ENCODE measurements around the gene TNIK. TPM values are rescaled to one million over a fixed set of nuclear protein-coding genes. Genes with fewer than 3 reads are reported as not detected.

Gene TNIK
- total and polyA plus RNA-seq, 10 of the 15 experiments (the other 5 are each of a cell fraction or from before 2014, with no cell fraction given): 13.9 to 74.3 (median 48.2) TPM

DNA sequence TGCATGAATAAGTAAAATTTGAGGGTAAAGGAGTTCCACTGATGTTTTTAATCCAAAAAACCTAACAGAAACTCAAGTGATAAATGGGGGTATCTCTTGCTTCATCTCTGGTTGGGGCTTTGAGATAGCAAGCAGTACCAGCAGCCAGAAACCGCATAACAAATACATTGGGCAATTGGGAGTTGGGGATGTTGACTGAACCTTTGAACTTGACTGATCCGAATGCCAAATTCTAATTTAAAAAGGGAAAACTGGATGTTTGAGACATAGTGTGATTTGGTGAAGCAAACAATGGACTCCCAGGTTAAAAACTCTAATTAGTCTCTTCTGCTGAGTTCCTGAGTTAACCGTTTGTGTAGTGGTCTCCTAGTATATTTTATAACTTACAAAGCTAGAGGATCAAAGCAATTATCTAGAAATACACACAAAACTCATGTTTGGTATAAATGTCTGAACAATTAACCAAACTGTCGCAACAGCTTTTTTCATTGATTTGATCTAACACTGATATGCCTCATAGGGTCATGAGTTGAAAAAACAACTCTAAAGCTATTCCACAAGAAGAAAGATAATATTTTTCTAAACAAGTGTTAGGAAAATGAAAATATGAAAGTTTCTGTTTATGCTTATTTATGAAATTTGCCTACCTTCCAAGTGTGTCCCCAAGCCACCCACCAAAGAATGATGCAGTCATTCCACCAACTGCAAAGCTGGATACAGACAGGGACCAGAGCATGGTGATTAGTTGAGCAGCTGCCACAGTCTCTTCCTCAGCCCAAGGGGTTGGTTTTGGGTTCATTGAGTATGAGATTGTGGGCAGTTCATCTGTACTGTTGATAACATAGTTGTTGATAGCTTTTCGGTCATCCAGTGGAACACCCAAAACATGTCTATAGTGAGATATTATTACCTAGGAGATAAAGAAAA, 446.1 kb downstream of the TNIK start:
- H2AFZ ChIP-seq (ENCODE audit: control insufficient read depth, low read depth, low read length): no peak overlapping the region
- in situ Hi-C loops (cut with MboI) (no loop called here), intact Hi-C loops (cut with micrococcal nuclease; ENCODE audit: unreplicated experiment) (loop anchor here (5.0 kb wide), 1 partner anchor 42 kb away; no protein-coding TSS in a partner anchor)
- no peak overlapping the region for H3K9ac ChIP-seq (ENCODE audit: control insufficient read depth, insufficient read depth, low read length)
- no peaks in the 10 kb centered on the region for H3K36me3 ChIP-seq (ENCODE audit: control insufficient read depth in 2 of 2, insufficient read depth in 2 of 2, low read length in 1 of 2)
- no peak for DNase-seq (ENCODE audit: low read depth, low spot score)
- no peak overlapping the region for H3K27ac ChIP-seq (ENCODE audit: control insufficient read depth, insufficient read depth)
- no peaks in the 10 kb centered on the region for H3K79me2 ChIP-seq (ENCODE audit: control insufficient read depth, insufficient read depth, low read length)
- H4K20me1 ChIP-seq (ENCODE audit: control insufficient read depth, insufficient read depth): no peaks in the 10 kb centered on the region
- no peaks in the 10 kb centered on the region for H3K27me3 ChIP-seq (replicated peaks in 1 of 2; ENCODE audit: control insufficient read depth in 2 of 2, insufficient read depth in 2 of 2, low read length in 1 of 2)
- POLR2A ChIA-PET: no interaction called here
- CTCF ChIA-PET: interaction anchor here (0.6 to 4.7 kb wide), 7 partner anchors 15 to 838 kb away, joined by 3 to 21 read pairs (median 3); no protein-coding TSS in a partner anchor
- RAD21 ChIA-PET (ENCODE audit: unreplicated experiment): no interaction called here
- H3K4me3 ChIP-seq: no peak overlapping the region
- FAIRE-seq: no peak
- no TSS peak for BruUV-seq (replicated peaks)
- no peak for ATAC-seq
- SMC1A ChIA-PET (ENCODE audit: uncharacterized antibody, unreplicated experiment): interaction anchor here (0.9 to 1.3 kb wide), 3 partner anchors 9 to 47 kb away, joined by 3 to 4 read pairs (median 3); no protein-coding TSS in a partner anchor
- no peak for TF ChIP-seq SUZ12 (IDR thresholded peaks at IDR 0.05; ENCODE audit: unreplicated experiment)
- 67% methylated on average over 5 of the region's 5 CpGs for WGBS (ENCODE audit: insufficient coverage, insufficient replicate concordance, low lambda C conversion rate, missing lambda C conversion rate)
- no peaks in the 10 kb centered on the region for H3K4me1 ChIP-seq (ENCODE audit: control insufficient read depth, insufficient read depth, low read length)
- H3K9me3 ChIP-seq (replicated peaks; ENCODE audit: control insufficient read depth, insufficient read depth, low read length): no peaks in the 10 kb centered on the region
- H3K4me2 ChIP-seq (ENCODE audit: control insufficient read depth, insufficient read depth): no peak overlapping the region

DNA sequence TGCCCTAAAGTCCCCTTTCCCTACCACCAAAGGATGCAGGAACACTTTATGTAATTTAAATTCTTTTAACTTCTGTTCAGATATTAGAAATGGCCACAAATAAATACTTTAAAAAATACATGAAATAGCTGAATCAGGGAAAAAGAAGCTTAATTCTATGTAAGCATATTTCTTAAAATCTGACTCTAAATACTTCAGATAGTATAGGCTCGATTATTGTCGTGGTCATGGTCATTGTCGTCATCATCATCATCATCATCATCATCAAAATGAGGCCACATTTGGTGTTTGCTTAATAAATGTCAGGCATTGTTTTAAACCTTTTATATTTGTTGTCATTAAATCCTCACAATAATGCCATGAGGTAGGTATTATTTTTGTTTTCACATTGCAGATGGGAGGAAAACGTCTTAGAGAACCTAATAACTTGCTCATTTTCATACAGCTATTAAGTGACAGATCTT, 448.3 kb downstream of the TNIK start:
- SMC1A ChIA-PET (ENCODE audit: uncharacterized antibody, unreplicated experiment): no interaction called here
- no TSS peak for BruUV-seq (replicated peaks)
- RAD21 ChIA-PET (ENCODE audit: unreplicated experiment): no interaction called here
- ATAC-seq: no peak
- Histone ChIP-seq H3K79me2 (ENCODE audit: control insufficient read depth, insufficient read depth, low read length) (no peaks in the 10 kb centered on the region), H2AFZ (ENCODE audit: control insufficient read depth, low read depth, low read length) (no peak overlapping the region), H3K36me3 (ENCODE audit: control insufficient read depth in 2 of 2, insufficient read depth in 2 of 2, low read length in 1 of 2) (no peaks in the 10 kb centered on the region), H3K27me3 (replicated peaks in 1 of 2; ENCODE audit: control insufficient read depth in 2 of 2, insufficient read depth in 2 of 2, low read length in 1 of 2) (no peaks in the 10 kb centered on the region), H3K9me3 (replicated peaks; ENCODE audit: control insufficient read depth, insufficient read depth, low read length) (no peaks in the 10 kb centered on the region), H3K4me2 (ENCODE audit: control insufficient read depth, insufficient read depth) (no peak overlapping the region), H3K27ac (ENCODE audit: control insufficient read depth, insufficient read depth) (no peak overlapping the region), H3K4me3 (no peak overlapping the region), H3K9ac (ENCODE audit: control insufficient read depth, insufficient read depth, low read length) (no peak overlapping the region), H4K20me1 (ENCODE audit: control insufficient read depth, insufficient read depth) (no peaks in the 10 kb centered on the region), H3K4me1 (ENCODE audit: control insufficient read depth, insufficient read depth, low read length) (no peaks in the 10 kb centered on the region)
- CTCF ChIA-PET: interaction anchor here (0.7 to 1.7 kb wide), 4 partner anchors 14 to 554 kb away, joined by 4 to 6 read pairs (median 4); no protein-coding TSS in a partner anchor
- TF ChIP-seq EGR1 (IDR thresholded peaks at IDR 0.05; ENCODE audit: borderline replicate concordance in 1 of 2, low read depth in 2 of 2, low read length in 2 of 2): no peak
- 34% methylated on average over 4 of the region's 4 CpGs for WGBS (ENCODE audit: insufficient coverage, insufficient replicate concordance, low lambda C conversion rate, missing lambda C conversion rate)
- no peak for DNase-seq (ENCODE audit: low read depth, low spot score)
- in situ Hi-C loops (cut with MboI): no loop called here
- POLR2A ChIA-PET: no interaction called here
- FAIRE-seq: no peak
- intact Hi-C loops (cut with micrococcal nuclease; ENCODE audit: unreplicated experiment): loop anchor here (5.0 kb wide), 1 partner anchor 40 kb away; no protein-coding TSS in a partner anchor

MicroRNA genes within 50 kb of the gene (microRNA counts, 767-probe panel; counts per million panel counts)
- 55.3 counts per million for microRNA hsa-miR-569

Small RNA genes lying within 50 kb of the gene (microRNA-seq; reads per million reads assigned to microRNA genes)
- gene MIR569: not detected

Small RNA genes lying within 50 kb of the gene (small RNA-seq; reads per million reads assigned to genes)
- gene MIR569: not detected
- not detected for gene RF00019
- gene RNU6-348P: not detected

Data from GM12878 (cell line).